NCI-H2029 treated with DMSO at 0.1 percent for 48 hours (cell line): ENCODE results near the gene LYST.
"Not testable (repeated sequence)": the region's sequence is repeated elsewhere in the genome, so short reads cannot be mapped to it uniquely, and the experiment has no call there.

Source experiments
- DNase-seq: peaks from one replicate; lab custom pipeline; 2025; lab: John Stamatoyannopoulos, UW

The LYST gene

GRCh38 chr1:235638612-235639011, 228.1 kb downstream of the LYST start:
- not testable (repeated sequence) for DNase-seq

GRCh38 chr1:235637756-235638534, 228.8 kb downstream of the LYST start:
- DNase-seq, result no peak

GRCh38 chr1:235635938-235636662, 230.6 kb downstream of the LYST start:
- no peak for DNase-seq

- no peak for DNase-seq
Measured at GRCh38 chr1:235632506-235633401, 234.0 kb downstream of the LYST start.

GRCh38 chr1:235631816-235632215, 234.9 kb downstream of the LYST start:
- DNase-seq, result no peak

GRCh38 chr1:235628316-235629005, 238.2 kb downstream of the LYST start:
- DNase-seq, result no peak

GRCh38 chr1:235625831-235626230, 240.9 kb downstream of the LYST start:
- DNase-seq, result no peak

GRCh38 chr1:235625340-235625739, 241.4 kb downstream of the LYST start:
- DNase-seq, result no peak

- DNase-seq, result no peak
Measured at GRCh38 chr1:235624721-235625333, 241.9 kb downstream of the LYST start.

GRCh38 chr1:235622936-235623779, 243.5 kb downstream of the LYST start:
- no peak for DNase-seq

- not testable (repeated sequence) for DNase-seq
Measured at GRCh38 chr1:235619149-235619548, 247.6 kb downstream of the LYST start.

- no peak for DNase-seq
Measured at GRCh38 chr1:235617808-235618207, 248.9 kb downstream of the LYST start.

GRCh38 chr1:235617140-235617539, 249.6 kb downstream of the LYST start:
- no peak for DNase-seq

- DNase-seq, result no peak
Measured at GRCh38 chr1:235614442-235614954, 252.2 kb downstream of the LYST start.

GRCh38 chr1:235613602-235614001, 253.1 kb downstream of the LYST start:
- no peak for DNase-seq

- DNase-seq, result no peak
Measured at GRCh38 chr1:235612761-235613160, 253.9 kb downstream of the LYST start.
